ENCODE results near the gene KLHL34.

The KLHL34 gene

GRCh38 chrX:21658152-21658737 is at the start of gene KLHL34:
Gene KLHL34, minus strand, starts transcription at chrX:21658330. Its CDS starts 542 bp downstream, at chrX:21657788.
- DNase-seq (ENCODE audit: low read depth) = no peak
- TF ChIP-seq CTCF (conservative IDR thresholded peaks at IDR 0.05; ENCODE audit: control insufficient read depth, insufficient read depth, low read depth, low read length) = no peak
- H3K4me3 ChIP-seq (ENCODE audit: control insufficient read depth, low read depth, low read length) = no peak within 1 kb of the TSS

GRCh38 chrX:21705225-21705624 is 47.1 kb upstream of the KLHL34 start:
- DNase-seq (ENCODE audit: low read depth) = no peak
- TF ChIP-seq CTCF (conservative IDR thresholded peaks at IDR 0.05; ENCODE audit: control insufficient read depth, insufficient read depth, low read depth, low read length) = no peak
- H3K4me3 ChIP-seq (ENCODE audit: control insufficient read depth, low read depth, low read length) = no peak overlapping the region

GRCh38 chrX:21702725-21703124 is 44.6 kb upstream of the KLHL34 start:
- no peak for DNase-seq (ENCODE audit: low read depth)
- no peak for TF ChIP-seq CTCF (conservative IDR thresholded peaks at IDR 0.05; ENCODE audit: control insufficient read depth, insufficient read depth, low read depth, low read length)

GRCh38 chrX:21700967-21701366 is 42.8 kb upstream of the KLHL34 start:
- H3K4me3 ChIP-seq (ENCODE audit: control insufficient read depth, low read depth, low read length) = no peak overlapping the region
- peak; percentile 16 for DNase-seq (ENCODE audit: low read depth)
- TF ChIP-seq CTCF (conservative IDR thresholded peaks at IDR 0.05; ENCODE audit: control insufficient read depth, insufficient read depth, low read depth, low read length) = no peak

More at GRCh38 chrX:21702725-21703124, 44.6 kb upstream of the KLHL34 start:
- H3K4me3 ChIP-seq (ENCODE audit: control insufficient read depth, low read depth, low read length) = no peak overlapping the region

- no peak for TF ChIP-seq CTCF (conservative IDR thresholded peaks at IDR 0.05; ENCODE audit: control insufficient read depth, insufficient read depth, low read depth, low read length)
- no peak for DNase-seq (ENCODE audit: low read depth)
- no peak overlapping the region for H3K4me3 ChIP-seq (ENCODE audit: control insufficient read depth, low read depth, low read length)
These were observed 42.1 kb upstream of the KLHL34 start for GRCh38 chrX:21700275-21700674.

- no peak for TF ChIP-seq CTCF (conservative IDR thresholded peaks at IDR 0.05; ENCODE audit: control insufficient read depth, insufficient read depth, low read depth, low read length)
- H3K4me3 ChIP-seq (ENCODE audit: control insufficient read depth, low read depth, low read length) = no peak overlapping the region
- no peak for DNase-seq (ENCODE audit: low read depth)
These were observed 41.0 kb upstream of the KLHL34 start for GRCh38 chrX:21699136-21699535.

GRCh38 chrX:21698272-21698671 is 40.1 kb upstream of the KLHL34 start:
- TF ChIP-seq CTCF (conservative IDR thresholded peaks at IDR 0.05; ENCODE audit: control insufficient read depth, insufficient read depth, low read depth, low read length) = no peak
- H3K4me3 ChIP-seq (ENCODE audit: control insufficient read depth, low read depth, low read length) = no peak overlapping the region
- DNase-seq (ENCODE audit: low read depth) = no peak
